Measurements from ENCODE around the gene C1QTNF5. TPM values are rescaled to one million over a fixed set of nuclear protein-coding genes. Genes with fewer than 3 reads are reported as not detected.
A peak's percentile ranks its signal among the peaks of the same experiment; 100 is the strongest.

Gene C1QTNF5
- total and polyA plus RNA-seq, 4 donors = 13.4 to 63.1 (median 40.9) TPM

DNA sequence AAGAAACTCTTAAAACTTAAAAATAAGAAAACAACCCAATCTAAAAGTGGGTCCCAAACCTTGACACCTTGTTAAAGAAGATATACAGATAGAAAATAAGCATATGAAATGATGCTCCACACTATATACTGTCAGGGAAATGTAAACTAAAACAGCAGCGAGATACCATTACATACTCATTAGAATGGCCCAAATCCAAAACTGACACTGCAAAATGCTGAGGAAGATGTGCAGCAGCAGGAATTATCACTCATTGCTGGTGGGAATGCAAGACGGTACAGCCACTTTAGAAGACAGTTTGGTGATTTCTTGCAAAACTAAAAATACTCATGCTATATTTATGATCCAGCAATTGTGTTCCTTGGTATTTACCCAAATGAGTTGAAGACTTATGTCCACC is 11.4 kb downstream of the C1QTNF5 start:
- Histone ChIP-seq H3K27me3 (ENCODE audit: control insufficient read depth, insufficient read depth, low read length) (no peaks in the 10 kb centered on the region), H3K27ac (ENCODE audit: low read depth, low read length) (no peak overlapping the region), H3K4me1 (ENCODE audit: control insufficient read depth, insufficient read depth, low read length) (peaks cover 3% of the 10 kb centered on the region), H3K36me3 (ENCODE audit: control insufficient read depth, insufficient read depth, low read length) (no peaks in the 10 kb centered on the region), H3K9me3 (ENCODE audit: control insufficient read depth, insufficient read depth, low read length) (no peaks in the 10 kb centered on the region), H3K4me3 (ENCODE audit: low read depth, low read length) (no peak overlapping the region)
- WGBS (ENCODE audit: insufficient coverage) = no CpG with 5 or more reads among the region's 2 CpGs
- DNase-seq (ENCODE audit: low read depth in 4 of 6, low spot score in 6 of 6) = no peak

DNA sequence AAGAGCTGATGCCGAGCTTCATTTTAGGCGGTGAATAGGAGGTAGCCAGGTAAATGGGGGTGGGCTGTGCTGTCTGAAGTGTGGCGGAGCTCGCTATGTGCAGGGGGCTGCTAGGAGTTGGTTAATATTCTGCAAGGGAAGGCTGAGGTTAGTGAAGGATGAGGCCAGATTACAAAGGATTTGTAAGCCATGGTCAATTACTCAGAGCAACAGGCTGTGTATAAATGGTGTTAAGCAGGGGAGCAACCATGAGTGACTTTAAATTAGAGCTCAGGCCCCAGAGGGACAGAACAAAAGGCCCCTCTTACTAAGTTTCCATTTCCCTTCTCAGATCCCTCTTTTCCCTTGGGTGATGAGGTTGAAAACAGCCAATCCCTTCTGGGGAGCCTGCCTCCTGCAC is 16.5 kb downstream of the C1QTNF5 start:
- 41% methylated on average over 4 of the region's 4 CpGs for WGBS (ENCODE audit: insufficient coverage)
- DNase-seq (ENCODE audit: low read depth in 4 of 6, low spot score in 6 of 6) = peak in 1 of 6 donors; percentile 12
- H3K27ac ChIP-seq (ENCODE audit: low read depth, low read length) = no peak overlapping the region
- no peaks in the 10 kb centered on the region for H3K27me3 ChIP-seq (ENCODE audit: control insufficient read depth, insufficient read depth, low read length)
- H3K36me3 ChIP-seq (ENCODE audit: control insufficient read depth, insufficient read depth, low read length) = no peaks in the 10 kb centered on the region
- no peak overlapping the region for H3K4me3 ChIP-seq (ENCODE audit: low read depth, low read length)
- peaks cover 33% of the 10 kb centered on the region for H3K4me1 ChIP-seq (ENCODE audit: control insufficient read depth, insufficient read depth, low read length)
- no peaks in the 10 kb centered on the region for H3K9me3 ChIP-seq (ENCODE audit: control insufficient read depth, insufficient read depth, low read length)

DNA sequence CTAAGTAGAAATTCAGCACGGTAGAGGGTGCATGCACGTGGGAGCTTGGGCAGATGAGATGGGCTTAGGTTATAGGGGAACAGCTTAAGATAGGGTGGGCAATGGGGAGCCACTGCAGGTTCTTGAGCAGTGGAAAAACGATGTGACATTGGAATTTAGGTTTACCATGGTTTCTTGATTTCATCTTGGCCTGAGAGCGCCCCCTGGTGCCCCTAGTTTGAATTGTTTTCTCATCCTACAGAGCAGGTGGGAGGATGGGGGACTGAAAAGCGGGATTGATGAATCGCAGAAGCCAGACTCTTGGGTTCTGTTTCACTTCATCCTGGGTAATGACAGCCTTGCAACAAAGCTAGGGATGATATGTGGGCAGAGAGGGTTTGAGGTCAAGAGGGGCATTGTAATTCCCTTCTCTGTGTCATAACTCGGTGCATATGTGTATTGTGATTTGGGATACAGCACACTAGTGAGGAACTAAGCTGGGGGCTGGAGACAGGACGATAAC is 17.1 kb downstream of the C1QTNF5 start:
- Histone ChIP-seq H3K27ac (ENCODE audit: low read depth, low read length) (no peak overlapping the region), H3K4me1 (ENCODE audit: control insufficient read depth, insufficient read depth, low read length) (peaks cover 39% of the 10 kb centered on the region), H3K36me3 (ENCODE audit: control insufficient read depth, insufficient read depth, low read length) (no peaks in the 10 kb centered on the region), H3K27me3 (ENCODE audit: control insufficient read depth, insufficient read depth, low read length) (no peaks in the 10 kb centered on the region), H3K9me3 (ENCODE audit: control insufficient read depth, insufficient read depth, low read length) (no peaks in the 10 kb centered on the region), H3K4me3 (ENCODE audit: low read depth, low read length) (no peak overlapping the region)
- DNase-seq (ENCODE audit: low read depth in 4 of 6, low spot score in 6 of 6) = peak in 2 of 6 donors; percentile 85 to 89
- 10% methylated on average over 6 of the region's 8 CpGs for WGBS (ENCODE audit: insufficient coverage)

DNA sequence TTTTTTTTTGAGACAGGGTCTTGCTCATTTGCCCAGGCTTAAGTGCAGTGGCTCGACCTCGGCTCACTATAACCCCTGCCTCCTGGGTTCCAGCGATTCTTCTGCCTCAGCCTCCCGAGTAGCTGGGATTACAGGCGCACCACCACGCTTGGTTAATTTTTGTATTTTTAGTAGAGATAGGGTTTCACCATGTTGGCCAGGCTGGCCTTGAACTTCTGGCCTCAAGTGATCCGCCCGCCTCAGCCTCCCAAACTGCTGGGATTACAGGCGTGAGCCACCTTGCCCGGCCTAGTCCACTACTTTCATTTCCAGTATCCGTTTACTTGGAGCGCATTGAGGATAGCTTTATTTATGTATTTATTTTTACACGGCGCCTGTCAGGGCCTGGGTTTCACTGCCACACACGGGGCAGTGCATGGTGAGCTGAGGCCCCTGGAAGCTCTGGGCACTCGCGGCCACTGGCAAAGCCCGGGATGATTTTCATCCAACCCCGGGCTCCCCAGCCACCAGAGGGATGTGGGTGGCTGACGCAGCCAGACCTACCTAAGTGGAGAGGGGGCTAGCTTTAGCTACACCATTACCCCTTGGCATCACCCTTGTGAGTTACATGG is 17.7 kb downstream of the C1QTNF5 start:
- Histone ChIP-seq H3K27ac (ENCODE audit: low read depth, low read length) (no peak overlapping the region), H3K4me3 (ENCODE audit: low read depth, low read length) (no peak overlapping the region), H3K27me3 (ENCODE audit: control insufficient read depth, insufficient read depth, low read length) (no peaks in the 10 kb centered on the region), H3K9me3 (ENCODE audit: control insufficient read depth, insufficient read depth, low read length) (no peaks in the 10 kb centered on the region), H3K36me3 (ENCODE audit: control insufficient read depth, insufficient read depth, low read length) (no peaks in the 10 kb centered on the region), H3K4me1 (ENCODE audit: control insufficient read depth, insufficient read depth, low read length) (peaks cover 44% of the 10 kb centered on the region)
- 83% methylated on average over 11 of the region's 20 CpGs for WGBS (ENCODE audit: insufficient coverage)
- DNase-seq (ENCODE audit: low read depth in 4 of 6, low spot score in 6 of 6) = no peak

DNA sequence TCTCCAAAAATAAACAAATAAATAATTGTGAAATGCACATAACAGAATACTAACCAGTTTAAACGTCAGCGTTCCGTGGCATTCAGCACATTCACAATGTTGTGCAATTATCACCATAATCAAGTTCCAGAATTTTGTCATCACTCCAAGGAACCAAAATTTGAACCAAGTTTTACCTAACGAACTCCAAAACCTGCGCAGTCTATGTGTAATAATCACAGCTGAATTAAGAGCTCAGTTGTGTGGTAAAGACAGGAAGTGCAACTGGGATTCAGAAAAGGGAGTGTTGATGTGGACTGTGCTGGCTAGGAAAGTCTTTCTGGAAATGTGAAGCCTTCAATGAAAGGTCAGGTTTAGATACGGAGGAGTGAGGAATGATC is 18.3 kb downstream of the C1QTNF5 start:
- peaks cover 51% of the 10 kb centered on the region for H3K4me1 ChIP-seq (ENCODE audit: control insufficient read depth, insufficient read depth, low read length)
- H3K36me3 ChIP-seq (ENCODE audit: control insufficient read depth, insufficient read depth, low read length) = no peaks in the 10 kb centered on the region
- H3K4me3 ChIP-seq (ENCODE audit: low read depth, low read length) = no peak overlapping the region
- peak overlapping the region; percentile 52 for H3K27ac ChIP-seq (ENCODE audit: low read depth, low read length)
- no peaks in the 10 kb centered on the region for H3K9me3 ChIP-seq (ENCODE audit: control insufficient read depth, insufficient read depth, low read length)
- DNase-seq (ENCODE audit: low read depth in 4 of 6, low spot score in 6 of 6) = no peak
- peaks cover 1% of the 10 kb centered on the region for H3K27me3 ChIP-seq (ENCODE audit: control insufficient read depth, insufficient read depth, low read length)
- WGBS (ENCODE audit: insufficient coverage) = 97% methylated on average over 3 of the region's 6 CpGs

DNA sequence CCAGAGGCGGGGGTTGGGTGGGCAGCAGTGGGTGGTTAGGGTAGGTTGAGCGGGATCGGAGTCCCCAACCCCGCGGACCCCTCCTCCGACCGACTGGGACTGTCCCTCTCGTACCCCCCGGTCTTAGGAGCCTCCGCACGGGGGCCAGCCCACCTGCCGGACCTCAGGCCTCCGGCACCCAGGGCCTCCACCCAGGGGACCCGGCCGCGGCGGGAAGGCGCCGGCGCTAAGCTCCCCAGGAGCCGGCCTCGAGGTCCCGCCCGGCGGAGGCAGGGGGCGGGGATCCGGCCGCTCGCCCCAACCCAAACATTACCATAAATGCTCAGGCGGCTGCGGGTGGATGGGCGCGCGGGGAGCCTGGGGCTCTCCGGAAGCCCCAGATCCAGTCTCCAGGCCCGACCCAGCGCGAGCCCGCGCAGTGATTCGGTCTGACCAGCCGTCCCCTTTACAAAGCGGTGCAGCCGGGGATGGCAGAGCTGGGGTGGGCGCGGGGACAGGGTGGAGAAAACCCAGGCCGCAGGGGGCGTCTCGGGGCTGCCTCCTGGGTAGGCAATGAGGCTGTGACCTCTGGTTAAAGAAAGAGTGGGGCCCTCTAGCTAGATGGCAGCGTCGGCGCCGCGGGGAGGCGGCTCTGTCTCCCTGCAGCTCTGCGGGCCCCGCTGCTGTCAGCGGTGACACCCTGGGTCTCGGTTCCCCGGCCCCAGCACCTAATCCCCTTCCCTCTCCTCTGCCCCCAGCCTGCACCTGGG is 19.7 kb downstream of the C1QTNF5 start:
- peak overlapping the region; percentile 47 for H3K4me3 ChIP-seq (ENCODE audit: low read depth, low read length)
- H3K27ac ChIP-seq (ENCODE audit: low read depth, low read length) = peak overlapping the region; percentile 93
- H3K4me1 ChIP-seq (ENCODE audit: control insufficient read depth, insufficient read depth, low read length) = peaks cover 64% of the 10 kb centered on the region
- H3K9me3 ChIP-seq (ENCODE audit: control insufficient read depth, insufficient read depth, low read length) = no peaks in the 10 kb centered on the region
- DNase-seq (ENCODE audit: low read depth in 4 of 6, low spot score in 6 of 6) = peak in 2 of 6 donors; percentile 58 to 74
- peaks cover 8% of the 10 kb centered on the region for H3K27me3 ChIP-seq (ENCODE audit: control insufficient read depth, insufficient read depth, low read length)
- WGBS (ENCODE audit: insufficient coverage) = 2% methylated on average over 54 of the region's 60 CpGs
- no peaks in the 10 kb centered on the region for H3K36me3 ChIP-seq (ENCODE audit: control insufficient read depth, insufficient read depth, low read length)

DNA sequence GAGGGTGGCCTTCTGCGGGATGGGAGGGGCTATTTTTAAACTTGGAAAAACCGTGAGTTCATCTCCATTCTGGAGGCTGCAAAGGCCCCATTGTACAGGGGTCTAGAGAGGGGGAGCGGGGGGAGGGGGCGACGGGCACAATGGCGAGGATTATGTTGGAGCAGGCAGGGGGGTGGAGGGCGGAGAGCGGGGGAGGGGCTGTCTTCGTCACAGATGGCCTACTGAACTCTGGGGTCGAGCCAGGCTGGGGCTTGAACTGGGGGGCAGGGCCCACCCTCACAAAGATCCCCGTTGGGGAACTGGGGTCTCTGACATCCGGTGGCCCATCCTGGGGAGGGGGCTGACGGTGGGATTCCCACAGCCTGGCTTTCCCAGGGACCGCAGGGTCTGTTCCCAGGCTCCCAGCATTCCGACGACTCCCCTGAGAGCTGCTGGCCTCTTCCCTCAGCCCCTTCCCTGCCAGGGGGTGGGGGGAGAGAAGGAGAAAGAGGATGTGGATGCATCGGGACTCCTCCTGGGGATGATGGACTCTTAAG is 20.4 kb downstream of the C1QTNF5 start:
- H3K9me3 ChIP-seq (ENCODE audit: control insufficient read depth, insufficient read depth, low read length) = no peaks in the 10 kb centered on the region
- H3K27me3 ChIP-seq (ENCODE audit: control insufficient read depth, insufficient read depth, low read length) = peaks cover 15% of the 10 kb centered on the region
- WGBS (ENCODE audit: insufficient coverage) = 16% methylated on average over 7 of the region's 17 CpGs
- H3K36me3 ChIP-seq (ENCODE audit: control insufficient read depth, insufficient read depth, low read length) = no peaks in the 10 kb centered on the region
- H3K4me3 ChIP-seq (ENCODE audit: low read depth, low read length) = peak overlapping the region; percentile 47
- peaks cover 70% of the 10 kb centered on the region for H3K4me1 ChIP-seq (ENCODE audit: control insufficient read depth, insufficient read depth, low read length)
- DNase-seq (ENCODE audit: low read depth in 4 of 6, low spot score in 6 of 6) = peak in 2 of 6 donors; percentile 61 to 82
- peak overlapping the region; percentile 93 for H3K27ac ChIP-seq (ENCODE audit: low read depth, low read length)

DNA sequence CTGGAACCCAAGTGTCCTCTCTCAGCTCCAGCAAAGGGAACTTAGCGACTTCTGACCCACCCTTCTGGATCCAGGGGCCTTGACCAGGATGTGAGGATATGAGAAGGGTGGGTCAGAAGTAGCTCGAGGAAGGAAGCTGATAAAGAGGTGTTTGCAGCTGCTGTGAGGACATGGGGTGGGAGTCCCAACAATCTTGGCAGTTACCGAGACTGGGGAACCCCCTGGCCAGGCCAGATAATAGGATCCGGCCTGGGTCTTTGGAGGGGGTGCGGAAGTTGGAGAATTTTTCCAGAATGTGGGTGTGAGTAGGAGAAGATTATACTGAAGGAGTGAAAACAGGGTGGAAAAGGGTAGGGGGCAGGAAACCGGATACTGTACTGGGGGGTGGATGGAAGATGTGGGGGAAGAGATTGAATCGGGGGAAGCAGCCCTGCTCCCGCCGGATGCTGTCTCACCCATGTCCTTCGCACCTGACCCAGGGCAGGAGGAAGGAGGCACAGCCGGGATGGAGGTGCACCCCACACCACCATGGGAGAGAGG is 20.9 kb downstream of the C1QTNF5 start:
- peaks cover 4% of the 10 kb centered on the region for H3K36me3 ChIP-seq (ENCODE audit: control insufficient read depth, insufficient read depth, low read length)
- WGBS (ENCODE audit: insufficient coverage) = 59% methylated on average over 10 of the region's 11 CpGs
- H3K27ac ChIP-seq (ENCODE audit: low read depth, low read length) = peak overlapping the region; percentile 93
- H3K4me3 ChIP-seq (ENCODE audit: low read depth, low read length) = no peak overlapping the region
- H3K27me3 ChIP-seq (ENCODE audit: control insufficient read depth, insufficient read depth, low read length) = peaks cover 20% of the 10 kb centered on the region
- H3K9me3 ChIP-seq (ENCODE audit: control insufficient read depth, insufficient read depth, low read length) = no peaks in the 10 kb centered on the region
- peaks cover 75% of the 10 kb centered on the region for H3K4me1 ChIP-seq (ENCODE audit: control insufficient read depth, insufficient read depth, low read length)
- DNase-seq (ENCODE audit: low read depth in 4 of 6, low spot score in 6 of 6) = no peak

DNA sequence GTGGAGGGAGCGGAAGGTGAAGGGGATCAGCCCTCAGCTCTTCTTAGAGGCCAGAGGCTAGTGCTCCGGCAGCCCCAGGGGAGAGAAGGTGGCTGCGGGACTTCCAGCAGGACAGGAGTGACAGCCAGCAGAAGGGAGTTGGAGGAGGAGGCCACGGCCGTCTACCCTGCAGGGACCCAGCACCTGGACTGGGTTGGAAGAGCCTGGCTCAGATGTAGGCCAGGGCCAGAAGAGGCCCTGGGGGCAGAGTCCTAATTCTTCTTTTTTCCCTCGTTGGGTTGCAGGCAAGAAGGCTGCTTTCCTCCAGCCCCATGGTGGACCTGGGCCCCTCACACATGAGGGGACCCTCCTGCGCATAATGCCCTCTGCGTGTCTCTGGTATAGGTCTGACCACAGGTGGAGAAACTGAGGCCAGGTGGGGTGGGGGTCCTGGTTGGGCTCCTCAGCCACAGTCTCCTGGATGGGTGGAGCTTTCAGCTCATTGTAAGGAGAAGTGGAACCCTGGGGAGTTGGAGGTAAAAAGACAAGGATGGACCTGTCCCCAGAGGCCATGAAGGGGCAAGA is 21.5 kb downstream of the C1QTNF5 start:
- Histone ChIP-seq H3K4me1 (ENCODE audit: control insufficient read depth, insufficient read depth, low read length) (peaks cover 81% of the 10 kb centered on the region), H3K27ac (ENCODE audit: low read depth, low read length) (peak overlapping the region; percentile 93)
- 81% methylated on average over 8 of the region's 8 CpGs for WGBS (ENCODE audit: insufficient coverage)

More for the DNA sequence above, 21.5 kb downstream of the C1QTNF5 start:
- Histone ChIP-seq H3K36me3 (ENCODE audit: control insufficient read depth, insufficient read depth, low read length) (peaks cover 9% of the 10 kb centered on the region), H3K9me3 (ENCODE audit: control insufficient read depth, insufficient read depth, low read length) (no peaks in the 10 kb centered on the region), H3K27me3 (ENCODE audit: control insufficient read depth, insufficient read depth, low read length) (peaks cover 21% of the 10 kb centered on the region), H3K4me3 (ENCODE audit: low read depth, low read length) (no peak overlapping the region)
- DNase-seq (ENCODE audit: low read depth in 4 of 6, low spot score in 6 of 6) = no peak

Data from spinal cord (tissue), 10 donors.